AG04449 (cell line): ENCODE results near the gene TMUB2.

Source experiments
- CTCF ChIA-PET: fragments of 350-600 bp; formaldehyde crosslinking; extraction: SDS; loops from one replicate; lab custom pipeline; 2021; ENCODE audit warnings: antibody characterized with exemption; lab: Yijun Ruan, JAX
- POLR2A ChIA-PET: fragments of 400-600, 350-600 bp; formaldehyde crosslinking; extraction: SDS; loops from one replicate; lab custom pipeline; 2020; ENCODE audit warnings: antibody characterized with exemption, inconsistent platforms; lab: Yijun Ruan, JAX
- DNase-seq: peaks from one replicate; pipeline ENCODE4 v3.0.0-alpha.2; 2010; ENCODE audit warnings: low read depth, low spot score
- H3K4me3 ChIP-seq: 2 replicates; pipeline ENCODE4 v1.5.1; 2011; ENCODE audit warnings: low read depth, mild to moderate bottlenecking, control low read depth, low read length
- TF ChIP-seq, protein P1 (sequence below): IDR thresholded peaks from one replicate; pipeline ENCODE4 v1.5.1; 2011; ENCODE audit warnings: mild to moderate bottlenecking, moderate library complexity, low read length, control low read depth, inconsistent platforms; ENCODE audit not compliant: insufficient read depth; ENCODE audit errors: missing control alignments

The TMUB2 gene

GRCh38 chr17:44174427-44174826 is 12.3 kb upstream of the TMUB2 start:
- DNase-seq: no peak
- ChIA-PET CTCF (interaction anchor here (1.3 kb wide), 1 partner anchor 35 kb away, joined by 3 read pairs; no protein-coding TSS in a partner anchor), POLR2A (no interaction called here)
- no peak overlapping the region for H3K4me3 ChIP-seq
- TF ChIP-seq, protein P1, sequence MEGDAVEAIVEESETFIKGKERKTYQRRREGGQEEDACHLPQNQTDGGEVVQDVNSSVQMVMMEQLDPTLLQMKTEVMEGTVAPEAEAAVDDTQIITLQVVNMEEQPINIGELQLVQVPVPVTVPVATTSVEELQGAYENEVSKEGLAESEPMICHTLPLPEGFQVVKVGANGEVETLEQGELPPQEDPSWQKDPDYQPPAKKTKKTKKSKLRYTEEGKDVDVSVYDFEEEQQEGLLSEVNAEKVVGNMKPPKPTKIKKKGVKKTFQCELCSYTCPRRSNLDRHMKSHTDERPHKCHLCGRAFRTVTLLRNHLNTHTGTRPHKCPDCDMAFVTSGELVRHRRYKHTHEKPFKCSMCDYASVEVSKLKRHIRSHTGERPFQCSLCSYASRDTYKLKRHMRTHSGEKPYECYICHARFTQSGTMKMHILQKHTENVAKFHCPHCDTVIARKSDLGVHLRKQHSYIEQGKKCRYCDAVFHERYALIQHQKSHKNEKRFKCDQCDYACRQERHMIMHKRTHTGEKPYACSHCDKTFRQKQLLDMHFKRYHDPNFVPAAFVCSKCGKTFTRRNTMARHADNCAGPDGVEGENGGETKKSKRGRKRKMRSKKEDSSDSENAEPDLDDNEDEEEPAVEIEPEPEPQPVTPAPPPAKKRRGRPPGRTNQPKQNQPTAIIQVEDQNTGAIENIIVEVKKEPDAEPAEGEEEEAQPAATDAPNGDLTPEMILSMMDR: no peak

DNA sequence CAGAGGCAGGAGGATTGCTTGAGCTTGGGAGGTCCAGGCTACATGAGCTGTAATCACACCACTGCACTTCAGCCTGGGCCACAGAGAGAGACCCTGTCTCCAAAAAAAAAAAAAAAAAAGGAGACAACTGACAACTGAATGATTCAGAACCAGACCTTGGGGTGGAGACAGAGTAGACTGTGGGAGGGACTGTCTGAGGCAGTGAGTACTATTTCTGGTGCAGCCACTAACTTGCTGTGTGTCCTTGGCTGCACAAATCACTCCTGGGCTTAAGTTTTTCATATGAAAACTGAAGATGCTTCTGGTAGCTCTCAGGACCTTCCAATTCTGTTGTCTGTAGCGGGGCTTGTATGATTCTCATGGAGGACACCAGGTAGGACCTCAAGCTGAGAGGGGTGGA is 10.5 kb upstream of the TMUB2 start:
- TF ChIP-seq, protein P1: no peak
- DNase-seq: no peak
- ChIA-PET CTCF (interaction anchor here (1.2 to 2.1 kb wide), 2 partner anchors 8 to 9 kb away, joined by 5 to 10 read pairs; no protein-coding TSS in a partner anchor), POLR2A (interaction anchor here (0.6 kb wide), 1 partner anchor 157 kb away, joined by 3 read pairs; no protein-coding TSS in a partner anchor)
- H3K4me3 ChIP-seq: no peak overlapping the region

- POLR2A ChIA-PET: no interaction called here
- H3K4me3 ChIP-seq: no peak overlapping the region
- CTCF ChIA-PET: interaction anchor here (1.2 to 2.1 kb wide), 2 partner anchors 8 to 9 kb away, joined by 5 to 10 read pairs; no protein-coding TSS in a partner anchor
- DNase-seq: no peak
- TF ChIP-seq, protein P1: no peak
Observed at GRCh38 chr17:44176671-44177501, 9.9 kb upstream of the TMUB2 start.

GRCh38 chr17:44177640-44178039 is 9.1 kb upstream of the TMUB2 start:
- DNase-seq: no peak
- no peak overlapping the region for H3K4me3 ChIP-seq
- TF ChIP-seq, protein P1: no peak
- CTCF ChIA-PET: no interaction called here
- POLR2A ChIA-PET: no interaction called here

- ChIA-PET CTCF (interaction anchor here (1.7 kb wide), 1 partner anchor 10 kb away, joined by 4 read pairs; no protein-coding TSS in a partner anchor), POLR2A (no interaction called here)
- H3K4me3 ChIP-seq: no peak overlapping the region
- TF ChIP-seq, protein P1: no peak
- no peak for DNase-seq
Observed at GRCh38 chr17:44178133-44178532, 8.6 kb upstream of the TMUB2 start.

- ChIA-PET POLR2A (no interaction called here), CTCF (interaction anchor here (1.0 to 4.6 kb wide), 5 partner anchors 14 to 305 kb away, joined by 3 to 41 read pairs (median 3); partner anchors contain the start of gene ASB16)
- no peak for DNase-seq
- TF ChIP-seq, protein P1: no peak
- no peak overlapping the region for H3K4me3 ChIP-seq
Observed at GRCh38 chr17:44183024-44183423, 3.7 kb upstream of the TMUB2 start.
